ENCODE data around the gene BCCIP.
A peak's percentile ranks its signal among the peaks of the same experiment; 100 is the strongest.

Gene BCCIP

DNA sequence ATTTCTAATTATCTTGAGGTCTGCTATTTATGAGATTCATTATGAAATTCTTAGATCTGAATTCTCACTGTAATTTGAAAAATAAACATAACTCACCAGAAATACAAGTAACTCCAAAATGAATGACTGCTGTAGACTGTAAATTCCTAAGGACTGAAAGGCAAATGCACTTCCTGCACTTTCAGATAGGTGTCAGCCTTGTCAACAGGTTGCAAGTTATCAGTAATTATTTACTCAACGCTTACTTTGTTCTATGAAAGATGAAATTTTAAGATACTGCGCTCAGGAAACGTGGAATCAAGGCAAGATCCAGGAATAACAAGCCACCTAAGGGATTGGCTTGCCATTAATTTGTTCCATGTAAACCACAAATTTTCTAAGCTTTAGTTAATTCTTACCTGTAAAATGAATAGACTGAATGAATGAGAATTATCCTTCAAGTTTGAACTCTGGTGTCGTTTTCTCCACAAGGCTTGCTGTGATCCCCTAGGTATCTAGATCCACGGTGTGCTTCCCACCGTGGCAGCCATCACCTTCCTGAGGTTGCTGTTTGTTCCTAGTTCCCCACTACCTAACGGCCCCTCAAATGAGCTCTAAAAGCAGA is 45.1 kb downstream of the BCCIP start:
- TF ChIP-seq ZFP3 (CRISPR knock-in tag; IDR thresholded peaks at IDR 0.05) (no peak), ARNTL (CRISPR knock-in tag; IDR thresholded peaks at IDR 0.05; ENCODE audit: borderline replicate concordance, low read depth) (no peak), TSHZ2 (CRISPR knock-in tag; IDR thresholded peaks at IDR 0.05) (no peak), SNAI2 (CRISPR knock-in tag; IDR thresholded peaks at IDR 0.05) (no peak), ZC3H10 (CRISPR knock-in tag; IDR thresholded peaks at IDR 0.05) (no peak), PPARA (CRISPR knock-in tag; IDR thresholded peaks at IDR 0.05; ENCODE audit: borderline replicate concordance) (no peak), CSDC2 (CRISPR knock-in tag; IDR thresholded peaks at IDR 0.05) (no peak), TCF4 (CRISPR knock-in tag; IDR thresholded peaks at IDR 0.05; ENCODE audit: borderline replicate concordance) (no peak), ISL1 (CRISPR knock-in tag; IDR thresholded peaks at IDR 0.05) (no peak), BACH2 (CRISPR knock-in tag; IDR thresholded peaks at IDR 0.05; ENCODE audit: borderline replicate concordance) (no peak), ZNF565 (CRISPR knock-in tag; conservative IDR thresholded peaks at IDR 0.05; ENCODE audit: low read depth) (no peak), ZNF8 (CRISPR knock-in tag; IDR thresholded peaks at IDR 0.05) (no peak)
- TF ChIP-seq, protein P1, sequence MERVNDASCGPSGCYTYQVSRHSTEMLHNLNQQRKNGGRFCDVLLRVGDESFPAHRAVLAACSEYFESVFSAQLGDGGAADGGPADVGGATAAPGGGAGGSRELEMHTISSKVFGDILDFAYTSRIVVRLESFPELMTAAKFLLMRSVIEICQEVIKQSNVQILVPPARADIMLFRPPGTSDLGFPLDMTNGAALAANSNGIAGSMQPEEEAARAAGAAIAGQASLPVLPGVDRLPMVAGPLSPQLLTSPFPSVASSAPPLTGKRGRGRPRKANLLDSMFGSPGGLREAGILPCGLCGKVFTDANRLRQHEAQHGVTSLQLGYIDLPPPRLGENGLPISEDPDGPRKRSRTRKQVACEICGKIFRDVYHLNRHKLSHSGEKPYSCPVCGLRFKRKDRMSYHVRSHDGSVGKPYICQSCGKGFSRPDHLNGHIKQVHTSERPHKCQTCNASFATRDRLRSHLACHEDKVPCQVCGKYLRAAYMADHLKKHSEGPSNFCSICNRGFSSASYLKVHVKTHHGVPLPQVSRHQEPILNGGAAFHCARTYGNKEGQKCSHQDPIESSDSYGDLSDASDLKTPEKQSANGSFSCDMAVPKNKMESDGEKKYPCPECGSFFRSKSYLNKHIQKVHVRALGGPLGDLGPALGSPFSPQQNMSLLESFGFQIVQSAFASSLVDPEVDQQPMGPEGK (CRISPR knock-in tag; IDR thresholded peaks at IDR 0.05; ENCODE audit: borderline replicate concordance) = no peak
- TF ChIP-seq, protein P2, sequence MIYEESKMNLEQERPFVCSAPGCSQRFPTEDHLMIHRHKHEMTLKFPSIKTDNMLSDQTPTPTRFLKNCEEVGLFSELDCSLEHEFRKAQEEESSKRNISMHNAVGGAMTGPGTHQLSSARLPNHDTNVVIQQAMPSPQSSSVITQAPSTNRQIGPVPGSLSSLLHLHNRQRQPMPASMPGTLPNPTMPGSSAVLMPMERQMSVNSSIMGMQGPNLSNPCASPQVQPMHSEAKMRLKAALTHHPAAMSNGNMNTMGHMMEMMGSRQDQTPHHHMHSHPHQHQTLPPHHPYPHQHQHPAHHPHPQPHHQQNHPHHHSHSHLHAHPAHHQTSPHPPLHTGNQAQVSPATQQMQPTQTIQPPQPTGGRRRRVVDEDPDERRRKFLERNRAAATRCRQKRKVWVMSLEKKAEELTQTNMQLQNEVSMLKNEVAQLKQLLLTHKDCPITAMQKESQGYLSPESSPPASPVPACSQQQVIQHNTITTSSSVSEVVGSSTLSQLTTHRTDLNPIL (CRISPR knock-in tag; IDR thresholded peaks at IDR 0.05; ENCODE audit: low read depth) = no peak
- ATAC-seq = peak; percentile 71

DNA sequence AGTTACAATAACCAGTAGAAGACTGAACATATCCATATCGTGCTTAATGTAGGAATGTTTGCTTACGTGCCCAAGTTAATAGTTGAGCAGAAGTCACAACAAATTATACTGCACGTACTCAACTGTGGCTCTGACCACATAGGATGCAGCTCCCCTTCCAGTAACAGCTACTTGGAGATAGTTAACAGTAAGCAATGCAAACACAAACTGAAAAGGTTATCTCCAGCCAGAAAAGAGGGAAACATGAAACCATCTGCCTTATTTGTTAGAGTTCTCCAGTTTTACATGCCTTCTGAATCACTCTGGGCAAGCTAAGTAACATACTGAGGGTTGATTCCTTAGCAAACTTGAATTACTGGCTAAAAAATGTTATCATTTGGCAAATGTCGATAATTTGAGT is 48.0 kb downstream of the BCCIP start:
- TF ChIP-seq CSRNP3 (CRISPR knock-in tag; IDR thresholded peaks at IDR 0.05) = no peak
- peak; percentile 86 for ATAC-seq

DNA sequence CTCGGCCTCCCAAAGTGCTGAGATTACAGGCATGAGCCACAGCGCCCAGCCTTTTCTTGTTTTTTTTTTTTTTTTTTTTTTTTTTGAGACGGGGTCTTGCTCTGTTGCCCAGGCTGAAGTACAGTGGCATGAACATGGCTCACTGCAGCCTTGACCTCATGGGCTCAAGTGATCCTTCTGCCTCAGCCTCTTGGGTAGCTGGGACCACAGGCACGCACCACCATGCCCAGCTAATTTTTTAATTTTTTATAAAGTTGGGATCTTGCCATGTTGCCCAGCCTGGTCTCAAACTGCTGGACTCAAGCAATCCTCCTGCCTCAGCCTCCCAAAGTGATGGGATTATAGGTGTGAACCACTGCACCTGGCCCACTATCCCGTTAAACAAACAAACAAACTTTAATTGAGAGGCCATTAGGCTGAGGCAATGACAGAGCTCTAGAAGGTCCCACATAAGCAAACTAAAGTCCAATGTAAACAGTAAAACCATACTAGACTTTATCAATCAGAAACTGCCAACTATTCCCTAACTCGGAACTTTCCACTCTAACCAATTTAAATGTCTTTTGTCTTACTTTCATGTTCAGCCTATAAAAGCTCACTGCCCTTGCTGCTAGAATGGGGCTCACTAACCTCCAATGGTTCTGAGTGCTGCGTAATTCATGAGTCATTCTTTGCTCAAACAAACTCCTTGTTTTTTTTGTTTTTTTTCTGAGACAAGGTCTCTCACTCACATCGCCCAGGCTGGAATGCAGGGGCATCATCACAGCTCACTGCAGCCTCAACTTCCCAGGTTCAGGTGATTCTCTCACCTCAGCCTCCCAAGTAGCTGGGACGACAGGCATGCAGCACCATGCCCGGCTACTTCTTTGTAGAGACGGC is 55.9 kb downstream of the BCCIP start:
- peak; percentile 94 for ATAC-seq
- TF ChIP-seq ISL1 (CRISPR knock-in tag; IDR thresholded peaks at IDR 0.05) (no peak), ZNF8 (CRISPR knock-in tag; IDR thresholded peaks at IDR 0.05) (no peak), CSRNP3 (CRISPR knock-in tag; IDR thresholded peaks at IDR 0.05) (no peak), CSDC2 (CRISPR knock-in tag; IDR thresholded peaks at IDR 0.05) (no peak), SNAI2 (CRISPR knock-in tag; IDR thresholded peaks at IDR 0.05) (no peak), ZFP30 (CRISPR knock-in tag; IDR thresholded peaks at IDR 0.05) (no peak), BACH2 (CRISPR knock-in tag; IDR thresholded peaks at IDR 0.05; ENCODE audit: borderline replicate concordance) (no peak), ZC3H10 (CRISPR knock-in tag; IDR thresholded peaks at IDR 0.05) (no peak), OSR1 (CRISPR knock-in tag; IDR thresholded peaks at IDR 0.05) (no peak), TSHZ2 (CRISPR knock-in tag; IDR thresholded peaks at IDR 0.05) (no peak), RARB (CRISPR knock-in tag; IDR thresholded peaks at IDR 0.05) (no peak)
- TF ChIP-seq, protein P3, sequence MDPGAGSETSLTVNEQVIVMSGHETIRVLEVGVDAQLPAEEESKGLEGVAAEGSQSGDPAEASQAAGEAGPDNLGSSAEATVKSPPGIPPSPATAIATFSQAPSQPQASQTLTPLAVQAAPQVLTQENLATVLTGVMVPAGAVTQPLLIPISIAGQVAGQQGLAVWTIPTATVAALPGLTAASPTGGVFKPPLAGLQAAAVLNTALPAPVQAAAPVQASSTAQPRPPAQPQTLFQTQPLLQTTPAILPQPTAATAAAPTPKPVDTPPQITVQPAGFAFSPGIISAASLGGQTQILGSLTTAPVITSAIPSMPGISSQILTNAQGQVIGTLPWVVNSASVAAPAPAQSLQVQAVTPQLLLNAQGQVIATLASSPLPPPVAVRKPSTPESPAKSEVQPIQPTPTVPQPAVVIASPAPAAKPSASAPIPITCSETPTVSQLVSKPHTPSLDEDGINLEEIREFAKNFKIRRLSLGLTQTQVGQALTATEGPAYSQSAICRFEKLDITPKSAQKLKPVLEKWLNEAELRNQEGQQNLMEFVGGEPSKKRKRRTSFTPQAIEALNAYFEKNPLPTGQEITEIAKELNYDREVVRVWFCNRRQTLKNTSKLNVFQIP (CRISPR knock-in tag; IDR thresholded peaks at IDR 0.05; ENCODE audit: borderline replicate concordance, low read depth) = no peak
- TF ChIP-seq, protein P1 (CRISPR knock-in tag; IDR thresholded peaks at IDR 0.05; ENCODE audit: borderline replicate concordance) = no peak

Data from SK-N-SH treated with all-trans-retinoic acid at 6 μM for 48 hours (cell line).